ENCODE measurements around the gene CASP12.

DNA sequence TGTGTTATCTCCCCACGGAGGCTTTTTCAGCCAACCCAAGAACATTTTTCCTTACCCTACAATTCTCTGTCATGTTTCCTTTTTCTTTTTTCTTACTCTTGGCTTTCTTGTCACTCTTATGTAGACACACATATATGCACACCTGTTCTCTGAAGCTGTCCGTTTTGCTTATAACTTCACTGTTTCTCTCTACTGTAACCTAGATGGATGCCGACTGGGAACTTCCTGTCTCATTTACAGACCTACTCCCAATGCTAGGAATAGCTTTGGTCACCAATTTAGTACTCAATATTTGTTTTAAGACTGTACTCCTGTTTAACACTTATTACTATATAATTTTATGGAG, 9.9 kb upstream of the CASP12 start:
- TF ChIP-seq, protein P1, sequence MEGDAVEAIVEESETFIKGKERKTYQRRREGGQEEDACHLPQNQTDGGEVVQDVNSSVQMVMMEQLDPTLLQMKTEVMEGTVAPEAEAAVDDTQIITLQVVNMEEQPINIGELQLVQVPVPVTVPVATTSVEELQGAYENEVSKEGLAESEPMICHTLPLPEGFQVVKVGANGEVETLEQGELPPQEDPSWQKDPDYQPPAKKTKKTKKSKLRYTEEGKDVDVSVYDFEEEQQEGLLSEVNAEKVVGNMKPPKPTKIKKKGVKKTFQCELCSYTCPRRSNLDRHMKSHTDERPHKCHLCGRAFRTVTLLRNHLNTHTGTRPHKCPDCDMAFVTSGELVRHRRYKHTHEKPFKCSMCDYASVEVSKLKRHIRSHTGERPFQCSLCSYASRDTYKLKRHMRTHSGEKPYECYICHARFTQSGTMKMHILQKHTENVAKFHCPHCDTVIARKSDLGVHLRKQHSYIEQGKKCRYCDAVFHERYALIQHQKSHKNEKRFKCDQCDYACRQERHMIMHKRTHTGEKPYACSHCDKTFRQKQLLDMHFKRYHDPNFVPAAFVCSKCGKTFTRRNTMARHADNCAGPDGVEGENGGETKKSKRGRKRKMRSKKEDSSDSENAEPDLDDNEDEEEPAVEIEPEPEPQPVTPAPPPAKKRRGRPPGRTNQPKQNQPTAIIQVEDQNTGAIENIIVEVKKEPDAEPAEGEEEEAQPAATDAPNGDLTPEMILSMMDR (IDR thresholded peaks at IDR 0.05; ENCODE audit: low read length): no peak
- TF ChIP-seq EZH2 (IDR thresholded peaks at IDR 0.05; ENCODE audit: borderline replicate concordance, low read length): no peak

Data from OCI-LY1 (cell line).